Left ventricle myocardium inferior (tissue), 1 donor: Measurements from ENCODE around the gene PLA2G6. TPM values are rescaled to one million over a fixed set of nuclear protein-coding genes. Genes with fewer than 3 reads are reported as not detected.
A peak's percentile ranks its signal among the peaks of the same experiment; 100 is the strongest.

Source experiments
- DNase-seq: peaks from one replicate; pipeline ENCODE4 v3.0.0-alpha.2; 2020
- H3K27ac ChIP-seq: fragments of 200-600 bp; replicated peaks from 2 replicates; pipeline ENCODE4 v1.8.0; 2021
- H3K27me3 ChIP-seq: fragments of 200-600 bp; 2 replicates; pipeline ENCODE4 v1.8.0; 2021; ENCODE audit warnings: low read depth
- H3K36me3 ChIP-seq: fragments of 200-600 bp; 2 replicates; pipeline ENCODE4 v1.8.0; 2021
- H3K4me1 ChIP-seq: fragments of 200-600 bp; 2 replicates; pipeline ENCODE4 v1.8.0; 2021
- H3K4me3 ChIP-seq: fragments of 200-600 bp; 2 replicates; pipeline ENCODE4 v1.8.0; 2021; ENCODE audit warnings: mild to moderate bottlenecking, moderate library complexity
- H3K9me3 ChIP-seq: fragments of 200-600 bp; replicated peaks from 2 replicates; pipeline ENCODE4 v1.8.0; 2021
- CTCF ChIP-seq: fragments of 200-600 bp; IDR thresholded peaks from 2 replicates; pipeline ENCODE4 v1.8.0; 2021; ENCODE audit warnings: antibody characterized with exemption, mild to moderate bottlenecking, borderline replicate concordance
- intact Hi-C: fragments of 100-400 bp; cut with micrococcal nuclease; formaldehyde crosslinking; loops from one replicate; pipeline ENCODE4 v1.11.0; 2022
- total RNA-seq: library from RNA; stranded (reverse); fragmentation: NEBNext Ultra II Directional; extraction: Animal tissue kit (Norgen Biotek cat#: 25700); gene quantifications from one replicate; pipeline ENCODE4 v1.2.1, GENCODE V29; 2021
- donor health status: DM: no; HTN: yes; CAD: no; lungs with severe emphysema.

Gene PLA2G6
- total RNA-seq, 1 donor from 2014 or later, result 14.1 TPM

GRCh38 chr22:38211556-38211955, 29.9 kb upstream of the PLA2G6 start:
- DNase-seq, result no peak
- no peak overlapping the region for H3K27ac ChIP-seq
- no peak for TF ChIP-seq CTCF

GRCh38 chr22:38208551-38208968, 26.9 kb upstream of the PLA2G6 start:
- no peak overlapping the region for H3K27ac ChIP-seq
- H3K4me3 ChIP-seq, result no peak overlapping the region
- no peaks in the 10 kb centered on the region for H3K36me3 ChIP-seq
- peaks cover 24% of the 10 kb centered on the region for H3K4me1 ChIP-seq
- no peak for TF ChIP-seq CTCF
- intact Hi-C loops, result no loop called here
- no peaks in the 10 kb centered on the region for H3K9me3 ChIP-seq
- H3K27me3 ChIP-seq, result no peaks in the 10 kb centered on the region
- no peak for DNase-seq

More at GRCh38 chr22:38211556-38211955, 29.9 kb upstream of the PLA2G6 start:
- Histone ChIP-seq H3K9me3 (no peaks in the 10 kb centered on the region), H3K4me1 (peaks cover 18% of the 10 kb centered on the region), H3K27me3 (peaks cover 4% of the 10 kb centered on the region), H3K36me3 (no peaks in the 10 kb centered on the region), H3K4me3 (no peak overlapping the region)
- intact Hi-C loops, result no loop called here

GRCh38 chr22:38207898-38208432, 26.3 kb upstream of the PLA2G6 start:
- no peak for TF ChIP-seq CTCF
- no peak for DNase-seq
- H3K4me3 ChIP-seq, result no peak overlapping the region
- intact Hi-C loops, result no loop called here
- H3K9me3 ChIP-seq, result no peaks in the 10 kb centered on the region
- H3K4me1 ChIP-seq, result peaks cover 29% of the 10 kb centered on the region
- no peak overlapping the region for H3K27ac ChIP-seq
- no peaks in the 10 kb centered on the region for H3K27me3 ChIP-seq
- no peaks in the 10 kb centered on the region for H3K36me3 ChIP-seq

GRCh38 chr22:38205261-38206128, 23.9 kb upstream of the PLA2G6 start:
- DNase-seq, result peak; percentile 83
- H3K4me1 ChIP-seq, result peaks cover 45% of the 10 kb centered on the region
- no peaks in the 10 kb centered on the region for H3K36me3 ChIP-seq
- no peak for TF ChIP-seq CTCF
- H3K4me3 ChIP-seq, result no peak overlapping the region
- no peaks in the 10 kb centered on the region for H3K9me3 ChIP-seq
- H3K27me3 ChIP-seq, result no peaks in the 10 kb centered on the region
- intact Hi-C loops, result no loop called here
- peak overlapping the region; percentile 97 for H3K27ac ChIP-seq

GRCh38 chr22:38204784-38205183, 23.2 kb upstream of the PLA2G6 start:
- H3K27me3 ChIP-seq, result no peaks in the 10 kb centered on the region
- peak overlapping the region; percentile 97 for H3K27ac ChIP-seq
- no peaks in the 10 kb centered on the region for H3K9me3 ChIP-seq
- H3K36me3 ChIP-seq, result no peaks in the 10 kb centered on the region
- peaks cover 45% of the 10 kb centered on the region for H3K4me1 ChIP-seq
- intact Hi-C loops, result no loop called here
- DNase-seq, result no peak
- TF ChIP-seq CTCF, result no peak
- H3K4me3 ChIP-seq, result no peak overlapping the region
